Fibroblast of the aortic adventitia (primary cell): ENCODE measurements around the gene GFPT1. TPM values are rescaled to one million over a fixed set of nuclear protein-coding genes. Genes with fewer than 3 reads are reported as not detected.

Experiments used
- DNase-seq: peaks from one replicate; pipeline ENCODE4 v3.0.0-alpha.2; 2010; ENCODE audit warnings: low read depth
- H3K4me3 ChIP-seq: 2 replicates; pipeline ENCODE4 v1.5.1; 2011; ENCODE audit warnings: low read depth, mild to moderate bottlenecking, control low read depth, low read length, moderate library complexity
- total RNA-seq: library from RNA; depleted of rRNA; stranded (reverse); fragments of >200 nt; gene quantifications from 2 replicates; pipeline ENCODE4 v1.2.3, GENCODE V29; 2012; ENCODE audit warnings: low replicate concordance
- TF ChIP-seq, protein P1 (sequence below): IDR thresholded peaks from 2 replicates; pipeline ENCODE4 v1.5.1; 2011; ENCODE audit warnings: mild to moderate bottlenecking, low read length, control low read depth, inconsistent platforms; ENCODE audit not compliant: insufficient read depth

GFPT1 gene
- total RNA-seq, 1 donor, result 72.0 TPM

- peak; percentile 48 for DNase-seq
- H3K4me3 ChIP-seq, result no peak overlapping the region
- TF ChIP-seq, protein P1, sequence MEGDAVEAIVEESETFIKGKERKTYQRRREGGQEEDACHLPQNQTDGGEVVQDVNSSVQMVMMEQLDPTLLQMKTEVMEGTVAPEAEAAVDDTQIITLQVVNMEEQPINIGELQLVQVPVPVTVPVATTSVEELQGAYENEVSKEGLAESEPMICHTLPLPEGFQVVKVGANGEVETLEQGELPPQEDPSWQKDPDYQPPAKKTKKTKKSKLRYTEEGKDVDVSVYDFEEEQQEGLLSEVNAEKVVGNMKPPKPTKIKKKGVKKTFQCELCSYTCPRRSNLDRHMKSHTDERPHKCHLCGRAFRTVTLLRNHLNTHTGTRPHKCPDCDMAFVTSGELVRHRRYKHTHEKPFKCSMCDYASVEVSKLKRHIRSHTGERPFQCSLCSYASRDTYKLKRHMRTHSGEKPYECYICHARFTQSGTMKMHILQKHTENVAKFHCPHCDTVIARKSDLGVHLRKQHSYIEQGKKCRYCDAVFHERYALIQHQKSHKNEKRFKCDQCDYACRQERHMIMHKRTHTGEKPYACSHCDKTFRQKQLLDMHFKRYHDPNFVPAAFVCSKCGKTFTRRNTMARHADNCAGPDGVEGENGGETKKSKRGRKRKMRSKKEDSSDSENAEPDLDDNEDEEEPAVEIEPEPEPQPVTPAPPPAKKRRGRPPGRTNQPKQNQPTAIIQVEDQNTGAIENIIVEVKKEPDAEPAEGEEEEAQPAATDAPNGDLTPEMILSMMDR, result no peak
These were observed 46.8 kb downstream of the GFPT1 start for GRCh38 chr2:69340101-69340775.

DNA sequence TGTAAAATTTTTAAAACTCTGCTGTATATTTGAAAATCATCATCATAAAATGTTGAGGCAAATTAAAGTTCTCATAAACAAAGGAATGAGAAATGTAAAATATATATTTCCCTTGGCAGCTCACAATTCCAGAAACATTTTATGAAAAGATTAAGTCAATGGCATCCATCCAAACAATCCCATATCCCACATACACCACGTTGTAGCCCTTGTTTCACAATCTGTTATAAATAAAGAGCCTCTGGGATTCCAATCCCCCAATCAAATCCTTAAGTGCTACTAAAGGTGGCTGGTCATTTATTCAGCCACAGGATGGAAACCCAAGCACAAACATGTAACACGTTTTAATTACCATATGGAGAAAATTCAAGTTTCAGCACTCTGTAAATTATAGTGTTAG lies 51.7 kb downstream of the GFPT1 start:
- TF ChIP-seq, protein P1, result no peak
- DNase-seq, result peak; percentile 62
- H3K4me3 ChIP-seq, result no peak overlapping the region

DNA sequence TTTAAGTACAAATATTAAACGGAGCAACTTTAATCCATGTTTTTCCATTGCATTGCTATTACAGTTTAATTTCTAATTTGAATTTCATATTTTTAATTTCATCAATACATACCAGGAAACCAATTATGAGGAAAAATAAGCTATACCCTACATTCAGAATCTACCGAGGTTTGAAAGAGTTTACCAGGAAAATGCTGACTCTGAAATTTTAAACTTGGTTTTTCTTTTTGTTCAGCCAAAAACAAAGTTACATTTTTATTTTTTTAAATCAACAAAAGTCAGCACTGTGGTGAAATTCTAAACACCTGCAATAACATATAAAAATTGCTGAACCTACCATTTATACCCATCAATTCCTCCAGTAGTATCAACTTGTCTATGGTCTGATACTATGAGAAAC lies 53.7 kb downstream of the GFPT1 start:
- TF ChIP-seq, protein P1, result no peak
- no peak overlapping the region for H3K4me3 ChIP-seq
- DNase-seq, result no peak

DNA sequence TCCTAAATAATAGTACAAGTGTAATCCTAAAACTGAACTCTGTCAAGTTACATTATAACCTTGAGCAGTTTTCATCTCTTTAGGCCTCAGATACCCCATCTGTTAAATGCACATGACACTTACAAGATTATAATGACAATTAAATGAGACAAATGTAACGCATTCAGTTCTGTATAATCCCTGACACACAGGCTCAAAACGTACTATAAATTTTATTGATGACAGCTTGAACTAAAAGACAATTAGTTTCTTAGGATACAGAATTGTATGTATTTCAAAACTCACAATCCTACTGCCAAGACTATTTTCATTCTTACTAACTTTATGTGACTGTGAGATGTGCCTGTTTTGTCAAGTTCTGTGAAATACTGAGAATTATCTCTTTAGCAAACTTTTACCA lies 56.2 kb downstream of the GFPT1 start:
- no peak overlapping the region for H3K4me3 ChIP-seq
- TF ChIP-seq, protein P1, result no peak
- no peak for DNase-seq

- TF ChIP-seq, protein P1, result no peak
- DNase-seq, result no peak
These were observed 64.4 kb downstream of the GFPT1 start for GRCh38 chr2:69322631-69323030.

DNA sequence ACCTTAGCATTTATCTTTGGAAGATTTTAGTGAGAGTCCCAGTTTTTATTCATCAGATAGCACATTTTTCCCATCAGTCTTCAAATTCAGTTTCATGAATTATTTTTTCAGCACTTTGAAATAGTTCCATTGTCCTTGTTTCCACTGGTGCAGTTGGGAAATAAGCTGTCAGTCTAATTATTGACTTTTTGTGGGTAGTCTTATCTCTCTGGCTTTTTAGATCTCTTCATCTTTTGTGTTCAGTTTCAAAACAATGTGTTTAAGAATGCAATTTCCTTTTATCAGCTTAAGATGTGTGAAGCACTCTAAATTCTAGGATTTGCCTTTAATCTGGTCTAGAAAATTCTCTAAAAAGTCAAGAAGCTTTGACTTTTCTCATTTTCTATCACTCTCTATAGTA lies 70.5 kb downstream of the GFPT1 start:
- TF ChIP-seq, protein P1, result no peak
- DNase-seq, result no peak
- no peak overlapping the region for H3K4me3 ChIP-seq

More at GRCh38 chr2:69322631-69323030, 64.4 kb downstream of the GFPT1 start:
- H3K4me3 ChIP-seq, result no peak overlapping the region

DNA sequence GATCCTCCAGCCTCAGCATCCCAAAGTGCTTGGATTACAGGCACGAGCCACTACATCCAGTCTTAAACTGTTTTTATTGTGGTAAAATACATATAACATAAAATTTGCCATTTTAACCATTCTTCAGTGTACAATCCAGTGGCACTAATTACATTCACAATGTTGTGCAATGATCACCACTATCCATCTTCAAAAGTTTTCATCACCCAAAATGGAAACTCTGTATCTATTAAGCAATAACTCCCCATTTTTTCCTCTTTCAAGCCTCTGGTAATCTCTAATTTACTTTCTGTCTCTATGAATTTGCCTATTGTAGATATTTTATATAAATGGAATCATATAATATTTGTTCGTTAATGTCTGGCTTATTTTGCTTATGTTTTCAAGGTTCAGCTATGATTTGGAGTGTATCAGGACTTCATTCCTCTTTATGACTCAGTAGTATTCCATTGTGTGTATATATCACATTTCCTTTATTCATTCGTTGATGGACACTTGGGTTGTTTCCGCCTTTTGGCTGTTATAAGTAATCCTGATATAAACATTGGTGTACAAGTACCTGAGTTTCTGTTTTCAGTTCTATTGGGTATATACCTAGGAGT lies 71.8 kb downstream of the GFPT1 start:
- TF ChIP-seq, protein P1, result no peak
- no peak for DNase-seq
- H3K4me3 ChIP-seq, result no peak overlapping the region
